Dedifferentiated amniotic fluid mesenchymal stem cell (primary cell): ENCODE data around the gene RHOH.

Experiments used
- DNase-seq: peaks from one replicate; pipeline ENCODE4 v3.0.0-alpha.2; 2016; ENCODE audit errors: extremely low spot score

The RHOH gene

GRCh38 chr4:40238008-40238699 lies 41.3 kb downstream of the RHOH start:
- DNase-seq: no peak

- no peak for DNase-seq
These were observed 42.1 kb downstream of the RHOH start for GRCh38 chr4:40238700-40239548.

- no peak for DNase-seq
These were observed 43.3 kb downstream of the RHOH start for GRCh38 chr4:40240040-40240653.

GRCh38 chr4:40241026-40241425 lies 44.2 kb downstream of the RHOH start:
- no peak for DNase-seq

- no peak for DNase-seq
These were observed 45.1 kb downstream of the RHOH start for GRCh38 chr4:40241941-40242340.

GRCh38 chr4:40243386-40243948 lies 46.6 kb downstream of the RHOH start:
- no peak for DNase-seq

GRCh38 chr4:40244606-40245005 lies 47.8 kb downstream of the RHOH start:
- no peak for DNase-seq

GRCh38 chr4:40245550-40245949 lies 48.7 kb downstream of the RHOH start:
- DNase-seq: no peak

GRCh38 chr4:40246011-40246900 lies 49.4 kb downstream of the RHOH start:
- DNase-seq: no peak

GRCh38 chr4:40246938-40247337 lies 50.1 kb downstream of the RHOH start:
- DNase-seq: no peak

- DNase-seq: no peak
These were observed 50.5 kb downstream of the RHOH start for GRCh38 chr4:40247350-40247749.

- no peak for DNase-seq
These were observed 54.5 kb downstream of the RHOH start for GRCh38 chr4:40251366-40251765.

GRCh38 chr4:40253906-40254305 lies 57.1 kb downstream of the RHOH start:
- DNase-seq: no peak

GRCh38 chr4:40254608-40255392 lies 58.0 kb downstream of the RHOH start:
- peak; percentile 22 for DNase-seq

GRCh38 chr4:40255393-40256281 lies 58.8 kb downstream of the RHOH start:
- peak; percentile 87 for DNase-seq

- DNase-seq: no peak
These were observed 59.5 kb downstream of the RHOH start for GRCh38 chr4:40256329-40256728.

- DNase-seq: no peak
These were observed 60.0 kb downstream of the RHOH start for GRCh38 chr4:40256817-40257216.

- no peak for DNase-seq
These were observed 61.8 kb downstream of the RHOH start for GRCh38 chr4:40258627-40259026.

GRCh38 chr4:40261231-40262076 lies 64.6 kb downstream of the RHOH start:
- DNase-seq: no peak
